GM21529 (cell line): ENCODE results near the gene BEST2.
A peak's percentile ranks its signal among the peaks of the same experiment; 100 is the strongest.
"Not testable (repeated sequence)": the region's sequence is repeated elsewhere in the genome, so short reads cannot be mapped to it uniquely, and the experiment has no call there.

Source experiments
- ATAC-seq: cut with Tn5 transposase; IDR thresholded peaks from one replicate; pipeline ENCODE4 v1.9.1; 2021; ENCODE audit not compliant: unreplicated experiment

Gene BEST2

GRCh38 chr19:12786952-12787351 is 35.4 kb downstream of the BEST2 start:
- no peak for ATAC-seq

- ATAC-seq = no peak
Observed at GRCh38 chr19:12787458-12787857, 35.9 kb downstream of the BEST2 start.

GRCh38 chr19:12788042-12788681 is 36.6 kb downstream of the BEST2 start:
- no peak for ATAC-seq

GRCh38 chr19:12788682-12789097 is 37.1 kb downstream of the BEST2 start:
- ATAC-seq = no peak

- ATAC-seq = no peak
Observed at GRCh38 chr19:12789098-12789903, 37.7 kb downstream of the BEST2 start.

- peak; percentile 39 for ATAC-seq
Observed at GRCh38 chr19:12789904-12790619, 38.5 kb downstream of the BEST2 start.

GRCh38 chr19:12790628-12791344 is 39.2 kb downstream of the BEST2 start:
- no peak for ATAC-seq

GRCh38 chr19:12791345-12792050 is 39.9 kb downstream of the BEST2 start, which contains the start of gene JUNB:
Gene JUNB, plus strand, starts transcription at chr19:12791486. Its CDS starts 286 bp downstream, at chr19:12791772.
- peak; percentile 30 for ATAC-seq

GRCh38 chr19:12792051-12792852 is 40.7 kb downstream of the BEST2 start:
- ATAC-seq = no peak

- no peak for ATAC-seq
Observed at GRCh38 chr19:12792853-12793289, 41.3 kb downstream of the BEST2 start.

- ATAC-seq = peak; percentile 21
Observed at GRCh38 chr19:12793290-12794195, 42.0 kb downstream of the BEST2 start.

GRCh38 chr19:12794196-12794941 is 42.8 kb downstream of the BEST2 start:
- ATAC-seq = no peak

GRCh38 chr19:12794971-12795381 is 43.4 kb downstream of the BEST2 start:
- ATAC-seq = no peak

GRCh38 chr19:12796146-12797071 is 44.8 kb downstream of the BEST2 start:
- ATAC-seq = no peak

GRCh38 chr19:12797141-12797587 is 45.6 kb downstream of the BEST2 start:
- no peak for ATAC-seq

GRCh38 chr19:12797607-12798006 is 46.0 kb downstream of the BEST2 start:
- ATAC-seq = not testable (repeated sequence)
